DMS53 treated with DMSO at 0.1 percent for 48 hours (cell line): Measurements from ENCODE around the gene CEACAM20.
"Not testable (repeated sequence)": the region's sequence is repeated elsewhere in the genome, so short reads cannot be mapped to it uniquely, and the experiment has no call there.

ENCODE experiments used
- DNase-seq: peaks from one replicate; lab custom pipeline; 2025; ENCODE audit not compliant: unreplicated experiment; lab: John Stamatoyannopoulos, UW

Gene CEACAM20

DNA sequence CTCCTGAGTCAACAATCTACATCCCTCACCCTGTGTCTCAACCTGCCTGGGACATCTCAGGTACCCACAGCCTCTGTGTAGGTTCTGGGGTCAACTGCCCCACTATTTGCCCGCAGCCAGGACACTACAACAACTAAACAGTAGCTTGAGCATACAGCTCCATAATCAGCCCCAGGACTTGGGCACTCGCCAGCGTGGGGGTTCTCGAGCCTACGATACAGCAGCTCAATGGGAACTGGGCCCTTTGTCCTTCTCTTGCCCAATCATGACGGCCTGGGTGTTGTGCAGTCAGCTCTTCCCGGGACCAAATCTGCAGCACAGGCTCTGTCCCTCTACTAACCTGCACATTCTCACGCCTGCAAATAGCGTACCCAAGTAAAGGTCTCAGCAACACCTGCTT lies 30.5 kb downstream of the CEACAM20 start:
- DNase-seq, result no peak

DNA sequence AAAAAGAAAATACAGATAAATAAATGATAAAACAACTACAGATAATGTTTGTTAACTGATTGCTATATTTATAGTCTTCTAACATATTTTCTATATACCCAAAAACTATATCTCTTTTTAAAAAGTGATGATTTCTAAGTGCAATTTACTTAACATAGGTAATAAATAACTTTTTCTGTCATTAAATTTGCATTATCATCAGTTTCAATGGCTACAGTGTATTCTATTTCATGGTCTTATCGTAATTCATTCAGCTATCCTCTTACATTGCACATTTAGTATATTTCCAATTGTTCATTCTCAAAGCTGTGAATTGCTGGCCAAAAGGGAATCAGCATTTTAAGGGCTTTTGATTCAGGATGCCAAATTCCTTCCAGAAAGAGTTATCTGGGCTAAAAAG lies 32.8 kb downstream of the CEACAM20 start:
- DNase-seq, result no peak

GRCh38 chr19:44476559-44477408 lies 52.7 kb downstream of the CEACAM20 start:
- peak; percentile 50 for DNase-seq

DNA sequence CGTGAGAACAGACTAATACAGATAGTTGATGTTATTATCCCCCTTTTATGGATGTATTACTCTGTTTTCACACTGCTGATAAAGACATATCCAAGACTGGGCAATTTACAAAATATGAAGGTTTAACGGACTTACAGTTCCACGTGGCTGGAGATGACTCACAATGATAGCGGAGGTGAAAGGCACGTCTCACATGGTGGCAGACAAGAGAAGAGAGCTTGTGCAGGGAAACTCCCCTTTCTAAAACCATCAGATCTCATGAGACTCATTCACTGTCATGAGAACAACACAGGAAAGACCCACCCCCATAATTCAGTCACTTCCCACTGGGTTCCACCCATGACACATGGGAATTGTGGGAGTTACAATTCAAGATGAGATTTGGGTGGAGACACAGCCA lies 60.7 kb downstream of the CEACAM20 start:
- DNase-seq, result not testable (repeated sequence)

- not testable (repeated sequence) for DNase-seq
These were observed 66.7 kb downstream of the CEACAM20 start for GRCh38 chr19:44462600-44463286.
